IMR-90 (cell line): ENCODE measurements around the gene CDKN2D. TPM values are rescaled to one million over a fixed set of nuclear protein-coding genes. Genes with fewer than 3 reads are reported as not detected.
A peak's percentile ranks its signal among the peaks of the same experiment; 100 is the strongest.

ENCODE experiments used
- ATAC-seq: fragments of 200-7000 bp; cut with Tn5 transposase; 2 replicates; pipeline ENCODE4 v1.9.1; 2020; ENCODE audit warnings: low read depth, mild to moderate bottlenecking, moderate library complexity
- BruUV-seq: library from RNA; stranded (reverse); fragments of 400-500 nt; replicated peaks from 2 replicates; lab custom pipeline; 2021; lab: Mats Ljungman, UMichigan
- CTCF ChIA-PET: fragments of 300-600 bp; formaldehyde crosslinking; extraction: SDS; loops from one replicate; lab custom pipeline; 2021; ENCODE audit warnings: antibody characterized with exemption; lab: Yijun Ruan, JAX
- POLR2A ChIA-PET: fragments of 300-600 bp; sonication (Branson Sonifier 250); formaldehyde crosslinking; loops from one replicate; lab custom pipeline; 2022; ENCODE audit warnings: antibody characterized with exemption; ENCODE audit not compliant: unreplicated experiment; lab: Charles Lee
- DNase-seq: peaks from one replicate; pipeline ENCODE4 v3.0.0; 2013
- H2AFZ ChIP-seq: replicated peaks from 2 replicates; pipeline ENCODE3; 2013; ENCODE audit warnings: low read length, mild to moderate bottlenecking; ENCODE audit not compliant: poor library complexity
- H2AK5ac ChIP-seq: 2 replicates; pipeline ENCODE4 v1.6.1; 2013; ENCODE audit warnings: low read depth, low read length, inconsistent platforms
- H2AK9ac ChIP-seq: replicated peaks from 2 replicates; pipeline ENCODE3; 2013; ENCODE audit warnings: mild to moderate bottlenecking, low read depth, low read length, moderate library complexity; ENCODE audit not compliant: poor library complexity
- H2BK120ac ChIP-seq: 2 replicates; pipeline ENCODE4 v1.6.1; 2013; ENCODE audit warnings: low read depth, low read length, inconsistent platforms
- H2BK15ac ChIP-seq: 3 replicates; pipeline ENCODE4 v1.6.1; 2013; ENCODE audit warnings: low read depth, low read length, inconsistent platforms
- H2BK20ac ChIP-seq: 2 replicates; pipeline ENCODE4 v1.6.1; 2013; ENCODE audit warnings: low read depth, mild to moderate bottlenecking, inconsistent platforms, low read length, moderate library complexity
- H2BK5ac ChIP-seq: 2 replicates; pipeline ENCODE4 v1.6.1; 2013; ENCODE audit warnings: mild to moderate bottlenecking, low read depth, low read length, inconsistent platforms; ENCODE audit not compliant: poor library complexity, severe bottlenecking
- H3K14ac ChIP-seq: replicated peaks from 2 replicates; pipeline ENCODE4 v1.6.1; 2013; ENCODE audit warnings: low read depth, low read length, inconsistent platforms
- H3K18ac ChIP-seq: 2 replicates; pipeline ENCODE4 v1.6.1; 2013; ENCODE audit warnings: low read depth, low read length, control low read depth
- H3K23ac ChIP-seq: 2 replicates; pipeline ENCODE4 v1.6.1; 2013; ENCODE audit warnings: low read depth, low read length, inconsistent platforms
- H3K27ac ChIP-seq: 2 replicates; pipeline ENCODE4 v1.5.1; 2013; ENCODE audit warnings: mild to moderate bottlenecking, control low read depth, low read length; ENCODE audit not compliant: insufficient read depth
- H3K27me3 ChIP-seq: 2 replicates; pipeline ENCODE4 v1.6.1; 2013; ENCODE audit warnings: low read length; ENCODE audit not compliant: control insufficient read depth, insufficient read depth
- H3K36me3 ChIP-seq: 2 replicates; pipeline ENCODE4 v1.6.1; 2013; ENCODE audit warnings: low read length, mixed read lengths; ENCODE audit not compliant: control insufficient read depth, insufficient read depth
- H3K4ac ChIP-seq: 2 replicates; pipeline ENCODE4 v1.6.1; 2013; ENCODE audit warnings: low read depth, low read length, inconsistent platforms
- H3K4me1 ChIP-seq: 2 replicates; pipeline ENCODE4 v1.6.1; 2013; ENCODE audit warnings: low read length, mixed read lengths; ENCODE audit not compliant: control insufficient read depth, insufficient read depth
- H3K4me2 ChIP-seq: 2 replicates; pipeline ENCODE4 v1.6.1; 2013; ENCODE audit warnings: low read depth, mild to moderate bottlenecking, control low read depth, low read length, moderate library complexity
- H3K4me3 ChIP-seq: 2 replicates; pipeline ENCODE4 v1.5.1; 2013; ENCODE audit warnings: low read depth, mild to moderate bottlenecking, control low read depth, low read length, moderate library complexity; ENCODE audit not compliant: insufficient read depth
- H3K56ac ChIP-seq: 2 replicates; pipeline ENCODE4 v1.6.1; 2013; ENCODE audit warnings: low read length, inconsistent platforms; ENCODE audit not compliant: insufficient read depth; ENCODE audit errors: extremely low read depth
- H3K79me1 ChIP-seq, 2 experiments: 2 replicates each; pipeline ENCODE4 v1.6.1; 2013; ENCODE audit warnings: low read length in 2 of 2, inconsistent platforms in 1 of 2, low read depth in 1 of 2
- H3K9ac ChIP-seq: 2 replicates; pipeline ENCODE4 v1.6.1; 2013; ENCODE audit warnings: low read depth, low read length, control low read depth
- H3K9me1 ChIP-seq: 2 replicates; pipeline ENCODE4 v1.6.1; 2013; ENCODE audit warnings: low read length, inconsistent platforms; ENCODE audit not compliant: insufficient read depth
- H3K9me3 ChIP-seq: 2 replicates; pipeline ENCODE4 v1.6.1; 2013; ENCODE audit warnings: low read length; ENCODE audit not compliant: control insufficient read depth, insufficient read depth
- H4K20me1 ChIP-seq: 2 replicates; pipeline ENCODE4 v1.6.1; 2013; ENCODE audit warnings: low read length, inconsistent platforms; ENCODE audit not compliant: insufficient read depth
- H4K5ac ChIP-seq: 2 replicates; pipeline ENCODE4 v1.6.1; 2013; ENCODE audit warnings: mild to moderate bottlenecking, low read depth, low read length, control low read depth
- H4K8ac ChIP-seq, 2 experiments: 2 replicates each; pipeline ENCODE4 v1.6.1; 2013; ENCODE audit warnings: low read depth in 2 of 2, low read length in 2 of 2, control low read depth in 1 of 2, inconsistent platforms in 1 of 2
- H4K91ac ChIP-seq: 2 replicates; pipeline ENCODE4 v1.6.1; 2013; ENCODE audit warnings: low read depth, low read length, inconsistent platforms; ENCODE audit not compliant: insufficient read depth
- BHLHE40 ChIP-seq: fragments of 150-350 bp; IDR thresholded peaks from 2 replicates; pipeline ENCODE4 v1.6.1; 2016; ENCODE audit warnings: mild to moderate bottlenecking, low read depth, low read length
- CEBPB ChIP-seq: IDR thresholded peaks from 2 replicates; pipeline ENCODE4 v1.6.1; 2012; ENCODE audit warnings: low read depth, low read length, improper control_type of control experiment
- CHD1 ChIP-seq: IDR thresholded peaks from 2 replicates; pipeline ENCODE4 v1.6.1; 2012; ENCODE audit warnings: low read depth, low read length, improper control_type of control experiment
- MAZ ChIP-seq: IDR thresholded peaks from 2 replicates; pipeline ENCODE4 v1.6.1; 2012; ENCODE audit warnings: low read depth, mild to moderate bottlenecking, low read length, improper control_type of control experiment, moderate library complexity, borderline replicate concordance
- NFE2L2 ChIP-seq: fragments of 150-350 bp; IDR thresholded peaks from 2 replicates; pipeline ENCODE4 v1.6.1; 2016; ENCODE audit warnings: low read depth, mild to moderate bottlenecking, low read length
- RAD21 ChIP-seq: IDR thresholded peaks from 2 replicates; pipeline ENCODE4 v1.6.1; 2012; ENCODE audit warnings: low read length, improper control_type of control experiment
- RCOR1 ChIP-seq: IDR thresholded peaks from 2 replicates; pipeline ENCODE4 v1.6.1; 2012; ENCODE audit warnings: mild to moderate bottlenecking, low read length, improper control_type of control experiment; ENCODE audit not compliant: insufficient replicate concordance
- RFX5 ChIP-seq: IDR thresholded peaks from 2 replicates; pipeline ENCODE4 v1.8.0; 2012; ENCODE audit warnings: low read depth, mild to moderate bottlenecking, low read length, moderate library complexity
- WGBS, 2 experiments: methylation state at CpG; one replicate each; pipeline versions ENCODE4 v1.1.5 to v1.1.7; 2013; ENCODE audit warnings: missing lambda C conversion rate in 2 of 2; ENCODE audit not compliant: insufficient read length in 1 of 2; ENCODE audit errors: extremely low coverage in 2 of 2; 5-methylcytosine and 5-hydroxymethylcytosine counted together
- dilution Hi-C: fragments of 300-500 bp; cut with HindIII; formaldehyde crosslinking; loops from one replicate; pipeline ENCODE4 v1.14.3; 2018; ENCODE audit warnings: low sequenced_read_pairs; ENCODE audit not compliant: unreplicated experiment
- in situ Hi-C: fragments of 300-500 bp; cut with MboI; formaldehyde crosslinking; loops from 3 replicates; pipeline ENCODE4 v1.14.3; 2019; ENCODE audit warnings: low sequenced_read_pairs, inconsistent platforms, mixed read lengths
- intact Hi-C: fragments of 100-400 bp; cut with micrococcal nuclease; formaldehyde crosslinking; loops from 2 replicates; pipeline ENCODE4 v1.10.0; 2022
- polyA plus RNA-seq, 3 experiments: library from polyadenylated mRNA; depleted of rRNA; stranded (reverse); fragments of >200 nt; gene quantifications; 2 replicates each; pipeline ENCODE4 v1.2.3, GENCODE V29; 2012; ENCODE audit warnings: low replicate concordance in 1 of 3
- total RNA-seq: library from RNA; depleted of rRNA; stranded (reverse); fragments of >200 nt; gene quantifications from 2 replicates; pipeline ENCODE4 v1.2.3, GENCODE V29; 2012
- TF ChIP-seq, protein P1 (sequence below): fragments of 150-350 bp; IDR thresholded peaks from 2 replicates; pipeline ENCODE4 v1.6.1; 2016; ENCODE audit warnings: low read depth, mild to moderate bottlenecking, low read length, moderate library complexity, borderline replicate concordance

The CDKN2D gene
- total and polyA plus RNA-seq, 2 of the 4 experiments (the other 2 are of a cell fraction) = 3.6 to 8.5 TPM

DNA sequence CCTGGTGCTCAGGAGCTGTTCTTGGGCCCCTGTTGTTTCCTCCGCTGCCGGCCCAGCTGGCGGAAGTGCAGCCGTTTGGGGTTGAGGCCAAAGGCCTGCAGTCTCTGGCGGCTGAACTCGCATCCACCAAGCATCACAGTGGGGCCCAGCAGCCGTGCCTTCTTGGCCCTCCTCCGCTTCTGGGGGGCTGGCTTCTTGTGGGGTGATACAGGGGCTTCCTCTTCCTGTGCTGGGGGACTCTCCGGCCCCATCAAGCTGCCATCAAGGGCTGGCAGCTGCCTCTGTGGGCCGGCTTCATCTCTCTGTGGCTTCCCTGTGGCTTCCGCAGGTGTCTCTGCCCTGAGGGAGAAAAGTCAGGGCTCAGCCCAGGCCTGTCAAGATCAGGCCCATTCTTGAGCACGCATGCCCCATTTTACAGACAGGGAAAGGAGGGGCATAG is 14.8 kb downstream of the CDKN2D start:
- H2AK9ac ChIP-seq = peak overlapping the region; percentile 42
- no peak overlapping the region for H2BK120ac ChIP-seq
- H4K8ac ChIP-seq = no peak overlapping the region
- no peaks in the 10 kb centered on the region for H3K4me1 ChIP-seq
- H3K18ac ChIP-seq = no peak overlapping the region
- POLR2A ChIA-PET = no interaction called here
- no TSS peak for BruUV-seq
- DNase-seq (no peak), ATAC-seq (no peak)
- H3K36me3 ChIP-seq = peaks cover 68% of the 10 kb centered on the region
- H3K23ac ChIP-seq = no peak overlapping the region
- no peak overlapping the region for H2BK5ac ChIP-seq
- H4K5ac ChIP-seq = no peak overlapping the region
- no peak overlapping the region for H2AFZ ChIP-seq
- no peak overlapping the region for H3K4ac ChIP-seq
- H3K9ac ChIP-seq = no peak overlapping the region
- no peak overlapping the region for H3K4me2 ChIP-seq
- no peak overlapping the region for H2BK15ac ChIP-seq
- H4K91ac ChIP-seq = no peak overlapping the region
- no peaks in the 10 kb centered on the region for H3K9me1 ChIP-seq
- no peak overlapping the region for H2AK5ac ChIP-seq
- in situ Hi-C loops = no loop called here
- no peaks in the 10 kb centered on the region for H3K27me3 ChIP-seq
- H3K56ac ChIP-seq = no peak overlapping the region
- 78% methylated on average over 4 of the region's 12 CpGs; no CpG with 5 or more reads in 1 of the 2 experiments for WGBS, 2 experiments
- peaks cover 4% of the 10 kb centered on the region; the same call in 1 of the 2 replicates for H4K20me1 ChIP-seq
- no peak overlapping the region for H2BK20ac ChIP-seq
- H3K4me3 ChIP-seq = no peak overlapping the region
- no peak overlapping the region for H3K27ac ChIP-seq
- TF ChIP-seq CHD1 (no peak), RFX5 (no peak), CEBPB (no peak), NFE2L2 (no peak), BHLHE40 (no peak), RAD21 (no peak), RCOR1 (no peak), MAZ (no peak)
- TF ChIP-seq, protein P1, sequence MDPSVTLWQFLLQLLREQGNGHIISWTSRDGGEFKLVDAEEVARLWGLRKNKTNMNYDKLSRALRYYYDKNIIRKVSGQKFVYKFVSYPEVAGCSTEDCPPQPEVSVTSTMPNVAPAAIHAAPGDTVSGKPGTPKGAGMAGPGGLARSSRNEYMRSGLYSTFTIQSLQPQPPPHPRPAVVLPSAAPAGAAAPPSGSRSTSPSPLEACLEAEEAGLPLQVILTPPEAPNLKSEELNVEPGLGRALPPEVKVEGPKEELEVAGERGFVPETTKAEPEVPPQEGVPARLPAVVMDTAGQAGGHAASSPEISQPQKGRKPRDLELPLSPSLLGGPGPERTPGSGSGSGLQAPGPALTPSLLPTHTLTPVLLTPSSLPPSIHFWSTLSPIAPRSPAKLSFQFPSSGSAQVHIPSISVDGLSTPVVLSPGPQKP = no peak
- CTCF ChIA-PET = no interaction called here
- H3K14ac ChIP-seq = no peak overlapping the region
- intact Hi-C loops = no loop called here
- peaks cover 0 to 4% of the 10 kb centered on the region in 2 experiments; a peak in 1 of 4 replicates for H3K79me1 ChIP-seq
- H3K9me3 ChIP-seq = no peaks in the 10 kb centered on the region
- dilution Hi-C loops = no loop called here
